Measurements from ENCODE around the gene CLIC1.
A peak's percentile ranks its signal among the peaks of the same experiment; 100 is the strongest.
"Not testable (repeated sequence)": the region's sequence is repeated elsewhere in the genome, so short reads cannot be mapped to it uniquely, and the experiment has no call there.

CLIC1 gene

DNA sequence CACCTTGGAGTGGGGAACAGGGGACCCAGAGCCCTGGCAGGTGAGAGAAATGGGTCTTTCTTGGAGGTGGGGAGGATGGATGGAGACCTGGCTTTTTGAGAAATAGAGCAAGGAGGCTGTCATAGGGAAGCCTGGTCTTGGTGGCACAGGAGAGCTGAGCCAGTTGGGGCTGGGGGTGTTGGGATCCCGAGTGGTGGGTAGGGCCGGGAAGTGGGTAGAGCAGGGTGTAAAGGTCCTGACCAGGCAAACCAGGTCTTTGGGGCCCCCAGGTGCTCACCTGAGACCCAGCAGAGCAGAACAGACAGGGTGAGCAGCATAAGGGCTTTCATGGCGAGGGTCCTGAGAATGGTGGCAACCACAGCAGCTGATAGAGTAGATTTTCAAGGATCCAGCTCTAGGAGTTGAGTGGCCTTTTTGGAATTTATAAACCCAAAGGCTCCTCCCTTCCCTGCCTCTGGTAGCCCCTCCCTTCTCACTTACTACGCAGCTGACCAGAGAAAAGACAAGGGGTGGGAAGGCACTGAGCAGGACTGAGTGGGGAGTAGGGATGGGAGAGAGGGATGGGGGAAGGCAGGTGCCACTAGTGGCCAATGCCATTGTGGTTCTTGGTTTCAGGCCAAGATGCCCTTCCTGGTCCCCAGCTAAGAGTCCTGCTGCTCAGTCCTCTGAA, 14.8 kb downstream of the CLIC1 start, which contains the start of gene LY6G6C:
LY6G6C (minus strand) TSS at position 396 of the 670 bp plus-strand sequence; CDS start at position 329, 67 bp downstream.
- DNase-seq, result no peak

- no peak for DNase-seq
These were observed 16.0 kb downstream of the CLIC1 start for GRCh38 chr6:31720196-31720770.

DNA sequence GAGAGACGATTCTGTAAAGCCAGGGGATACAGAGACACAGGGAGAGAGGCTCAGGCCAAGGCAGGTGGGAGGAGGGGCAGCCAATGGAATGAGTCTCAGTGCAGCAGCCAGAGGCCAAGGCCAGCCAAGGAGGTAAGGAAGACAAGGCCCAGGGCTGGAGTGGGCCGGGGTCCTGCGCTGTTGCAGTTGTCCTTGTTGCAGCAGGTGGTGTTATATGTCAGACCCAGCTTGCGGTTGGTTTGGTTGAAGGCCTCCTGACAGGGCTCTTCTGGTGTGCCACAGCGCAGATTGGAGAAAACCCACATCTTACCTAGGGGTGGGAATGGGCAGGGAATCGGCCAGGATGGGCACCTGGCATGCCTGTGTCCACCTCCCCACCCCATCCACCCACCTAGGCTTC, 17.3 kb downstream of the CLIC1 start:
- DNase-seq, result no peak

DNA sequence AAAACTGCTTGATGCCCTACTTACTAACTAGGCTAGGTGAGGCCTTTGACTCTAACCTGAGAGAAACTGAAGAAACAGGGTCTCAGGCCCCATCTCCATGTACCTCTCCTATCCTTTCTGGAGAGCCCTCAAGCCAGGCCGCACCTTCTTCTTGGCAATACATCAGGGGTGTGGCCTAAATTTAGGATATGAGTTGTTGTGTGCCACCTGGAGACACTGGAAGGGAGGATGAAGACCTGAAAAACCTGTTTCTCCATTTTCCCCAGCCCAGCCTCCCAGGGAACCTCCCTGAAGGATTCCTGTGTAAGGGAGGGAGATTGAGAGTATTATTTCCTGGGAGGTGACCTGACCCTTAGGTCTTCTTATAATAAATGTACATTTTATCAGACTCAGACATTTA, 18.1 kb downstream of the CLIC1 start:
- no peak for DNase-seq

- DNase-seq, result no peak
These were observed 18.7 kb downstream of the CLIC1 start for GRCh38 chr6:31717499-31718222.

DNA sequence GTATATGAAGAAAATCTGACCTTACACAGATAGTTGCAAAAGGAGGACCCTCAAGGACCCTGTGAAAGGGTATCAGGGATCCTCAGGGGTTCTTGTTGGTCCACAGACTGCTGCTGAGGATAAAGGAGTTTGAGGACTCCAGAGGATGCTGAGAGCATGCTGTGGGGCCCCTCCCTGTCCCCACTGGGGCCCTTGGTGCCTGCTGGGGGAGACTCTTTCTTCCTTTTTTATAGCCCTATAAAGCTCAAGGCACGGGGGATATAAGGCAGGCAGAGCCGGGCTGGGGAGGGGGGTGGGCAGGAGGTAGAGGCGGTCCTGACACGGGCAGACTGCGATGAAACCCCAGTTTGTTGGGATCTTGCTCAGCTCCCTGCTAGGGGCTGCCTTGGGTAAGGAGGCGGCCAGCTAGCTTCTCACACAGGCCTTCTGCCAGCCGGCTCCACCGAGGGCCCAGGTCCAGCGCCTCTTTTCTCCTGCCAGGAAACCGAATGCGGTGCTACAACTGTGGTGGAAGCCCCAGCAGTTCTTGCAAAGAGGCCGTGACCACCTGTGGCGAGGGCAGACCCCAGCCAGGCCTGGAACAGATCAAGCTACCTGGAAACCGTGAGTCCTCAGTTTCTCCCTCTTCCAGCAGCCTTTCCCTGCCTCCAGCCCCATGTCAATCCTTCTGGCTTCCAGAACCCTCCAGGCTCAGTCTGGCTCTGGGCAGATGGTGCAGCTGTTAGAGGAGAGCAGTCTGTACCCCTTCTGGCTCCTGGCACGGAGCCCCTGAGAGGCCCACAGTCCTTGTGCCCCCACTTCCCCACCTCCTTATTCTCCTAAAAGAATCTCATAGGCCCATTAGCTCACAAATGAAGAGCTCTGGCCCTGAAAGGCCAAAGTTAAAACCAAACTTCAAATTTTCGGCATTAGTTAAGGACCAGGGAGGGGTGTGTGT, 21.0 kb downstream of the CLIC1 start, which contains the start of gene LY6G6D:
LY6G6D (plus strand) TSS at position 327 of the 937 bp plus-strand sequence; CDS start at position 335, 8 bp downstream.
- peak; percentile 36 for DNase-seq

DNA sequence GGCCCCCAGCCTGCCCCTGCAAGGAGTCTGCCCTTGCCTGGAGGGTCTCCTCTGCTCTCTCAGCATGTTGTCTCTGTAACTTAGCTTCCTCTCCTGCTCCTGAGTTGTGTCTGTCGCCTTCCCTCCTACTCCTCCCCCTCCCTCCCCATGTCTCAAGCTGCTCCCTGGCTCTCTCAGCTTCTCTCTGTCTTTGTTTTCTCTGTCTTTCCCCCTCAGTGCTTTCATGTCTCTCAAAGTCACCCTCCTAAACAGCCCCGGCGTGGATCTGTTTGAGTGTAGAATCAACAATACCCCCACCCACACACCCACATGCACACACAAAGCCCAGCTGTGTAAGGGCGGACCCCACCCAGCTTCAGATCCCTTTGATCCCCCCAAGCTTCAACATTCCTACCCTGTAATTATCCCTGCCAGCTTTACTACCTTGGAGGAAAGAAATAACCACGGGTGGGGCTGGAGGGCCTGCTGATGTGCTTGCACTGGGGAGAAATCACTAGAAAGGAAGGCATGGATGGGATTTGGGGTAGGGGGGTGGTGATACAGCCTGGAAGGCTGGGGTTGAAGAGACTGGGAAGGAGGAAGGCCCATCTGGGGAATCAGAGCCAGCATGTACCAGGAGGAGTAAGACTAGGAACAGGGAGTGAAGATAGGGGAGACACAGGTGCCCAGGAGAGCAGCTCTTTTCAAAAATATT, 22.2 kb downstream of the CLIC1 start:
- DNase-seq, result no peak

- DNase-seq, result no peak
These were observed 22.9 kb downstream of the CLIC1 start for GRCh38 chr6:31713465-31713864.

GRCh38 chr6:31712296-31712695, 24.0 kb downstream of the CLIC1 start:
- DNase-seq, result no peak

DNA sequence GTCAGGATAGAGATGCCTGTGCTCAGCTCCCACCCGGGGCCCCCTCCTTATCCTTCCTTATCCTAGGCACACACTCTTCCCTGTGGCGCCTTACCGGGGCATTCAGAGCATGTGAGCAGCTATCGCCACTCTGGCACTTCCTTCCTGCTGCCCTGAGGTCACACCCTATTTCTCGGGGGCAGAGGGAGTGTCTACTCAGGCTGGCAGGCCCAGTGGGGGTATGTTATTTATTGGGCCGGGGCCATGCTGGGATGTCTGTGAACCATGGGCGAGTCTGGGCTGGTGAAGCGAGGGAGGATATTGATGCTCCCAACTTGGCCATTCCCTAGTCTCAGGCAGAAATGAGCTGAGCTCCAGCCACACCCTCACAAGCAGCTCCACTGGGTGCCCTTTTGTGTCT, 25.1 kb downstream of the CLIC1 start:
- DNase-seq, result no peak

DNA sequence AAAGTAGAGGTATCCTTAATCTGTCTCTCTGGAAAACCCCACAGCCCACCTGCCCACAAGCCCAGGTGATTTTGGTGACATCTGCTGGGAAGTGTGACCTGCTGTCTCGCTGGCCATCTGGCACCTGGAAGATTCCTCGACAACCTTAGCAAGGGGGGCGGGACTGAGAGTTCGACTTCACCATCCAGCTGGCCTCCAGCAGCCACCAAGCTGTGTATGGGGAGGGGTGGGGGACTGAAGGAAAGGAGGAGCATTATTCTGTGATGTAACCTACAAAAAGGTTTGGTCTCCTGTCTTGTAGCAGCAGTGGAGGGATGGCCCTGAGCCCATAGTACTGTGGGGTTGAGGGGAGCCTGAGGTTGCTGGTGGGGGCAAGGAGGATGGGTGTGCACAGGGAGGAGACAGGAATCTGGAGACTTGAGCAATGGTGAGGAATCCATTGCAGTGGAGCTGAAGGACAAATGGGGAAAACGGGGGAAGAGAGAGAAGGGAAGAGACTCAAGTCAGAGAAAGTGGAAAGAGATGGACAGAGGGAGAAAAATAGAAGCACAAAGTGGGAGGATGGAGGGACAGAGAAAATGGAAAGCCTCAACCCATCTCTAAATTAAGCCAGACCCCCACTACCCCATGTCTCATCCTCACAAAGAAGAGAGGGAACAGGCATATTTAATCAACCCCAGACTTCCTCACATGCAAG, 25.7 kb downstream of the CLIC1 start:
- peak; percentile 62 for DNase-seq

GRCh38 chr6:31709157-31709556, 27.2 kb downstream of the CLIC1 start:
- DNase-seq, result not testable (repeated sequence)

- no peak for DNase-seq
These were observed 28.1 kb downstream of the CLIC1 start for GRCh38 chr6:31708224-31708623.

- DNase-seq, result no peak
These were observed 28.6 kb downstream of the CLIC1 start for GRCh38 chr6:31707701-31708100.

DNA sequence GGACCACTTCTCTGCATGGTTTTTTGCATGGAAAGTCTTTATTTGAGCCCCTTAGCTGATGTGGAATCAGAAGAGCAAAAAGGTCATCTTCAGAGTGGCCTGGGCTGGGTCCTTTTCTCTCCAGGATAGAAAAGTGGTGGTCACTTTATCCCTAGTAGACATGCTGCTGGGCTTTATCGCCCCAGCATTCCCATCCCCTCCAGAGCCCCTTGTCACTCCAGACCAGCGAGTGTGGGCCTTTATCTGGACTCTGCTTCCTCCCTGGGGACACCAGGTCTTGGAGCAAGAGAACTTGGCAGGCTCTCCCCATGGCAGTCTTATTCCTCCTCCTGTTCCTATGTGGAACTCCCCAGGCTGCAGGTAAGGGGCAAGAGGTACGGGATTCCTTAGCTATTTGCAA, 29.7 kb downstream of the CLIC1 start, which contains the start of gene LY6G6F:
LY6G6F (plus strand) TSS at position 268 of the 400 bp plus-strand sequence; CDS start at position 309, 41 bp downstream.
- DNase-seq, result no peak

DNA sequence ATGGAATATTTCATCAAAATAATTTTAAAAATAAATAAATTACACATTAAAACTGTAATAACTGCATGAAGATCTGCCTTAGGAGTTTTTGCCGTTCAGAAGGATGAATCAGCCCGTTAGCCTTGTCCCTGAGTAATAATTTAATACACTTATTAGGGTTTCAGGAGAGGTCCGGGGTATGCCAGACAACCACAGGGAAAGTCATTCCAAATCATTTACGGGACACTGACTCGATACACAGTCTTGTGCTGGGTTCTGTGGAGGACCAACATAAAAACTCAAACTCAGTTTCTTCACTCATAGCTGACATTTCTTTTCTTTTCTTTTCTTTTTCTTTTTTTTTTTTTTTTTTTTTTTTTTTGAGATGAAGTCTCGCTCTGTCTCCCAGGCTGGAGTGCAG, 30.4 kb downstream of the CLIC1 start:
- DNase-seq, result no peak

GRCh38 chr6:31702819-31703716, 33.3 kb downstream of the CLIC1 start, which contains the start of gene ABHD16A:
Gene ABHD16A (minus strand): TSS chr6:31703324. CDS start chr6:31703281, 43 bp downstream.
- DNase-seq, result peak; percentile 99

- DNase-seq, result no peak
These were observed 33.9 kb downstream of the CLIC1 start for GRCh38 chr6:31702405-31702818.

- peak; percentile 53 for DNase-seq
These were observed 34.5 kb downstream of the CLIC1 start for GRCh38 chr6:31701666-31702404.

All from NCI-H2171 (cell line).